ENCODE results near the gene ZNF586.

The ZNF586 gene

GRCh38 chr19:57776764-57777296 is 7.4 kb downstream of the ZNF586 start:
- H3K4me3 ChIP-seq (ENCODE audit: low read depth, low read length), result no peak overlapping the region
- TF ChIP-seq, protein P1, sequence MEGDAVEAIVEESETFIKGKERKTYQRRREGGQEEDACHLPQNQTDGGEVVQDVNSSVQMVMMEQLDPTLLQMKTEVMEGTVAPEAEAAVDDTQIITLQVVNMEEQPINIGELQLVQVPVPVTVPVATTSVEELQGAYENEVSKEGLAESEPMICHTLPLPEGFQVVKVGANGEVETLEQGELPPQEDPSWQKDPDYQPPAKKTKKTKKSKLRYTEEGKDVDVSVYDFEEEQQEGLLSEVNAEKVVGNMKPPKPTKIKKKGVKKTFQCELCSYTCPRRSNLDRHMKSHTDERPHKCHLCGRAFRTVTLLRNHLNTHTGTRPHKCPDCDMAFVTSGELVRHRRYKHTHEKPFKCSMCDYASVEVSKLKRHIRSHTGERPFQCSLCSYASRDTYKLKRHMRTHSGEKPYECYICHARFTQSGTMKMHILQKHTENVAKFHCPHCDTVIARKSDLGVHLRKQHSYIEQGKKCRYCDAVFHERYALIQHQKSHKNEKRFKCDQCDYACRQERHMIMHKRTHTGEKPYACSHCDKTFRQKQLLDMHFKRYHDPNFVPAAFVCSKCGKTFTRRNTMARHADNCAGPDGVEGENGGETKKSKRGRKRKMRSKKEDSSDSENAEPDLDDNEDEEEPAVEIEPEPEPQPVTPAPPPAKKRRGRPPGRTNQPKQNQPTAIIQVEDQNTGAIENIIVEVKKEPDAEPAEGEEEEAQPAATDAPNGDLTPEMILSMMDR (IDR thresholded peaks at IDR 0.05; ENCODE audit: insufficient read depth, low read depth, low read length, missing control alignments), result no peak
- DNase-seq (ENCODE audit: low read depth), result no peak

GRCh38 chr19:57778336-57778735 is 8.9 kb downstream of the ZNF586 start:
- H3K4me3 ChIP-seq (ENCODE audit: low read depth, low read length), result no peak overlapping the region
- TF ChIP-seq, protein P1 (IDR thresholded peaks at IDR 0.05; ENCODE audit: insufficient read depth, low read depth, low read length, missing control alignments), result no peak
- no peak for DNase-seq (ENCODE audit: low read depth)

DNA sequence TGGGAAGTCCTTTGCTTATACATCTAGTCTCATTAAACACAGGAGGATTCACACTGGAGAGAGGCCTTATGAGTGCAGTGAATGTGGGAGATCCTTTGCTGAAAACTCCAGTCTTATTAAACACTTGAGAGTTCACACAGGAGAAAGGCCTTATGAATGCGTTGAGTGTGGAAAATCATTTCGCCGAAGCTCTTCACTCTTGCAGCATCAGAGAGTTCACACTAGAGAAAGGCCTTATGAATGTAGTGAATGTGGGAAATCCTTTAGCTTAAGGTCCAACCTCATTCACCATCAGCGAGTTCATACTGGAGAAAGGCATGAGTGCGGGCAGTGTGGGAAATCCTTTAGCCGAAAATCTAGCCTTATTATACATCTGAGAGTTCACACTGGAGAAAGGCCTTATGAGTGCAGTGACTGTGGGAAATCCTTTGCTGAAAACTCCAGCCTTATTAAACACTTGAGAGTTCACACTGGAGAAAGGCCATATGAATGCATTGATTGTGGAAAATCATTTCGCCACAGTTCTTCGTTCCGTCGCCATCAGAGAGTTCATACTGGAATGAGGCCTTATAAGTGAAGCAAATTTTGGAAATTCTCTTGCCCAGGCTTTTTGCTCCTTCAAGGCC is 9.9 kb downstream of the ZNF586 start:
- no peak overlapping the region for H3K4me3 ChIP-seq (ENCODE audit: low read depth, low read length)
- DNase-seq (ENCODE audit: low read depth), result no peak
- TF ChIP-seq, protein P1 (IDR thresholded peaks at IDR 0.05; ENCODE audit: insufficient read depth, low read depth, low read length, missing control alignments), result no peak

DNA sequence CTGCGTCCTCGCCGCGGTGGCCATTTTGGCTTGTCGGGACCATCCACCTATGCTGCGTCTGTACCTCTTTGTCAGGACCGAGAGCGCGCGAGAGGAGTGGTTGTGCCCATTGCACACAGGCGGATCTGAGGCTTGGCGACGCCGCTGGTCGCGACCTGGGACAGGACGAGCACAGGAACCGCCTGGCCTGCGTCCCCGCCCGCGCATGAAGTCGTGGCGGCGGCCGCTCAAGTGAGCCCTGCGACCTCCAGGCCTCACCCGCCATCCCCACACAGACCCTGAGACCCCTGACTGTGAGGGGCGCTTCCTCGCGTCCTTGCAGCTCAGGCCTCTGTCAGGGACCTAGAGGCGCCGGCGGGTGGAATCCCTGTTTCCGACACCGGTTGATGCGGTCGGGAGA is 16.8 kb downstream of the ZNF586 start:
- TF ChIP-seq, protein P1 (IDR thresholded peaks at IDR 0.05; ENCODE audit: insufficient read depth, low read depth, low read length, missing control alignments), result no peak
- no peak for DNase-seq (ENCODE audit: low read depth)
- no peak overlapping the region for H3K4me3 ChIP-seq (ENCODE audit: low read depth, low read length)

- TF ChIP-seq, protein P1 (IDR thresholded peaks at IDR 0.05; ENCODE audit: insufficient read depth, low read depth, low read length, missing control alignments), result no peak
- no peak for DNase-seq (ENCODE audit: low read depth)
- no peak overlapping the region for H3K4me3 ChIP-seq (ENCODE audit: low read depth, low read length)
Observed at GRCh38 chr19:57786906-57787305, 17.4 kb downstream of the ZNF586 start.

DNA sequence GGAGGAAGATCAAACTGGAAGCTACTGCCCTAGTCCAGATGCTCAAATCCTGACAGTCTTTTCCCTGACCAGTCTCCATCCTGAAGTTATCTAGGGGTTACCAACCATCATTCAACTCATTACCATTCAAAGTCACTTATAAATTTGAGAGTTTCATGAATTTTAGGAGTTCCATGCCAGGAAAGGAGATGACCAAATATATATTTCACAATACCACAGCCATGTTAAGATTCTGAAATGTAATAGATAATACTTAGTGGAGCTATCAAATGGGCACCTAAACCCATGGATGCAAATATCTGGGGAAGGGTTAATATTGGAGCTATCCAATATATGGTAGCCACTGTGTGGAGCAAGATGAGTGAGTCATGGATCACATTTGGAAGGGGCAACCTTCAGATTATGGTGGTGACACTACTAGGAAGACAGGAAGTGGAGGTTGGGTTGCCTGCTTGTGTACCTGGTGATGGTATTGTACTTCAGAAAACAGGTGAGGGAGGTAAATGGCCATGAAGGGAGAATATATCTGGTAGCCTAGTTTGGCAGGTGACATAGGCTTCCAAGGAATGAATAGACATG is 18.7 kb downstream of the ZNF586 start:
- TF ChIP-seq, protein P1 (IDR thresholded peaks at IDR 0.05; ENCODE audit: insufficient read depth, low read depth, low read length, missing control alignments), result no peak
- no peak overlapping the region for H3K4me3 ChIP-seq (ENCODE audit: low read depth, low read length)
- DNase-seq (ENCODE audit: low read depth), result no peak
